Lung (tissue), 12 donors: ENCODE results near the gene CCDC92B. TPM values are rescaled to one million over a fixed set of nuclear protein-coding genes. Genes with fewer than 3 reads are reported as not detected.

Experiments used
- ATAC-seq: fragments of 200-7000 bp; cut with Tn5 transposase; one replicate; pipeline ENCODE4 v1.9.1; 2020; ENCODE audit warnings: moderate number of reproducible peaks; ENCODE audit not compliant: insufficient read depth, low FRiP score
- DNase-seq, 3 donors: peaks; one replicate each; pipeline ENCODE4 v3.0.0-alpha.2; 2013 to 2017
- H3K27ac ChIP-seq, 2 donors: one replicate each; pipeline ENCODE4 v1.5.1; 2013; ENCODE audit warnings: mild to moderate bottlenecking in 2 of 2, moderate library complexity in 2 of 2, control low read depth in 1 of 2, inconsistent platforms in 1 of 2, low read depth in 1 of 2, low read length in 1 of 2
- H3K27me3 ChIP-seq, 3 donors: one replicate each; pipeline ENCODE4 v1.5.1; 2013; ENCODE audit warnings: low read length in 2 of 3; ENCODE audit not compliant: control insufficient read depth in 3 of 3, insufficient read depth in 3 of 3
- H3K36me3 ChIP-seq, 4 donors: one replicate each; pipeline ENCODE4 v1.5.1; 2013; ENCODE audit warnings: low read length in 4 of 4, mild to moderate bottlenecking in 1 of 4, moderate library complexity in 1 of 4; ENCODE audit not compliant: control insufficient read depth in 4 of 4, insufficient read depth in 4 of 4
- H3K4me1 ChIP-seq, 5 donors: one replicate each; pipeline ENCODE4 v1.5.1; 2013; ENCODE audit warnings: low read length in 5 of 5, mild to moderate bottlenecking in 2 of 5, moderate library complexity in 1 of 5; ENCODE audit not compliant: control insufficient read depth in 5 of 5, insufficient read depth in 5 of 5
- H3K4me3 ChIP-seq: one replicate; pipeline ENCODE4 v1.5.1; 2013; ENCODE audit warnings: mild to moderate bottlenecking, control low read depth, moderate library complexity
- H3K9ac ChIP-seq, 2 donors: one replicate each; pipeline ENCODE4 v1.5.1; 2013; ENCODE audit warnings: low read length in 2 of 2, control low read depth in 1 of 2; ENCODE audit not compliant: insufficient read depth in 1 of 2
- H3K9me3 ChIP-seq, 4 donors: one replicate each; pipeline ENCODE4 v1.5.1; 2013; ENCODE audit warnings: low read length in 3 of 4, mild to moderate bottlenecking in 1 of 4, moderate library complexity in 1 of 4; ENCODE audit not compliant: control insufficient read depth in 4 of 4, insufficient read depth in 3 of 4
- WGBS, 2 donors: extraction: QIAGEN DNeasy Blood & Tissue Kit; methylation state at CpG; one replicate each; pipeline ENCODE4 v1.1.7; 2013; 5-methylcytosine and 5-hydroxymethylcytosine counted together
- polyA plus RNA-seq, 2 donors: library from polyadenylated mRNA; stranded (reverse); fragments of 200-250 nt; gene quantifications; one replicate each; pipeline ENCODE4 v1.2.1, GENCODE V29; 2013
- total RNA-seq, 2 donors: library from RNA; depleted of rRNA in 1 of 2; stranded (reverse); fragments of >200 nt in 1 of 2; gene quantifications; one replicate each; pipeline ENCODE4 v1.2.1, GENCODE V29; 2014 to 2021
- TF ChIP-seq, protein P1 (sequence below): IDR thresholded peaks from 2 replicates; pipeline ENCODE4 v1.5.1; 2012; ENCODE audit warnings: mild to moderate bottlenecking; ENCODE audit errors: control extremely low read depth, extremely low read depth
- donor health status: control.
- donor health status: control.
- donor health status: Bipolar disorder and iron deficiency.
- donor health status: healthy.
- donor health status: DM: yes; HTN: yes; CAD: no.

The CCDC92B gene
- total and polyA plus RNA-seq, 4 donors = 0.03 to 0.89 (median 0.08) TPM

DNA sequence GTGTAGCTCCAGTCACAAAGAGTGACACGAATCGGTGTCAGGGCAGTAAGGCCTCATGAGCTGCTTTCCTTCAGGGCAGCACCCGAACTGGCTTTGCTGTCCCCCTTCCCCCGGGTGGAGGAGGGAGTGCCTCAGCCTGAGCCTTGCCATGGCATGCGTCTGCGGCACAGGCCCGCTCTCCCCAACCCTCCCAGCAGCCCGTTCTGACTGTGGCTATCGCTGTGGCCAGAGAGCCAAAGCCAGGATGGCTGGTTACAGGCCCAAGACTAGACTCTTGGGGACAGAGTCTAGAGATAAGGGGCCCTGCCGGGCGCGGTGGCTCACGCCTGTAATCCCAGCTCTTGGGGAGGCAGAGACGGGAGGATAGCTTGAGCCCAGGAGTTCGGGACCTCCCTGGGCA, 63.8 kb downstream of the CCDC92B start:
- no peak overlapping the region for H3K9ac ChIP-seq
- H3K27me3 ChIP-seq = no peaks in the 10 kb centered on the region
- H3K9me3 ChIP-seq = peaks cover 0 to 2% (median 0%) of the 10 kb centered on the region in 4 donors
- TF ChIP-seq, protein P1, sequence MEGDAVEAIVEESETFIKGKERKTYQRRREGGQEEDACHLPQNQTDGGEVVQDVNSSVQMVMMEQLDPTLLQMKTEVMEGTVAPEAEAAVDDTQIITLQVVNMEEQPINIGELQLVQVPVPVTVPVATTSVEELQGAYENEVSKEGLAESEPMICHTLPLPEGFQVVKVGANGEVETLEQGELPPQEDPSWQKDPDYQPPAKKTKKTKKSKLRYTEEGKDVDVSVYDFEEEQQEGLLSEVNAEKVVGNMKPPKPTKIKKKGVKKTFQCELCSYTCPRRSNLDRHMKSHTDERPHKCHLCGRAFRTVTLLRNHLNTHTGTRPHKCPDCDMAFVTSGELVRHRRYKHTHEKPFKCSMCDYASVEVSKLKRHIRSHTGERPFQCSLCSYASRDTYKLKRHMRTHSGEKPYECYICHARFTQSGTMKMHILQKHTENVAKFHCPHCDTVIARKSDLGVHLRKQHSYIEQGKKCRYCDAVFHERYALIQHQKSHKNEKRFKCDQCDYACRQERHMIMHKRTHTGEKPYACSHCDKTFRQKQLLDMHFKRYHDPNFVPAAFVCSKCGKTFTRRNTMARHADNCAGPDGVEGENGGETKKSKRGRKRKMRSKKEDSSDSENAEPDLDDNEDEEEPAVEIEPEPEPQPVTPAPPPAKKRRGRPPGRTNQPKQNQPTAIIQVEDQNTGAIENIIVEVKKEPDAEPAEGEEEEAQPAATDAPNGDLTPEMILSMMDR = no peak
- 90 to 91% methylated on average over 15 of the region's 15 CpGs for whole genome bisulfite sequencing, 2 donors
- no peak overlapping the region for H3K27ac ChIP-seq
- H3K4me3 ChIP-seq = no peak overlapping the region
- peaks cover 10 to 29% (median 21%) of the 10 kb centered on the region in 4 donors for H3K36me3 ChIP-seq
- no peak for ATAC-seq
- no peak for DNase-seq
- peaks cover 0 to 11% (median 8%) of the 10 kb centered on the region in 5 donors for H3K4me1 ChIP-seq

DNA sequence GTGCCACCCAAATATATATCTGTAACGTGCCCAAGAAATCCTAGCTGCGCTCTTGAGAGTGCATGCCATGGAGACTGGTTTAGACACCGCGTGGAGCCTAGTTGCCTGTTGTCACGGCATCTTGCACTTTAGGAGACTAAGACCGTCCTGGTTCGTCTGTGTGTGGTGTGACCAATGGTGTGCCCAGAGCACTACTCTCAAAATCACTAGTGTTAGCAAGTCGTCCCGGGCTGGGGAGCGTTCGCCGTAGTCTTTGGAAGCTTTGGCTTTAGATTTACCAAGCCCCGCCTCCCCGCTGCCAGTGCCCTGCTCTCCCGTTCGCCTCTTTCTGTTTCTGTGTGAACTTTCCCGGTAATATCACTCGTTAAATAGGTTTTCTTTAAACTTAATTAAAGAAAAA, 64.9 kb downstream of the CCDC92B start:
- no peaks in the 10 kb centered on the region for H3K27me3 ChIP-seq
- 93 to 94% methylated on average over 18 of the region's 18 CpGs for WGBS, 2 donors
- H3K36me3 ChIP-seq = peaks cover 20 to 38% (median 21%) of the 10 kb centered on the region in 4 donors
- no peak overlapping the region for H3K4me3 ChIP-seq
- no peak overlapping the region for H3K9ac ChIP-seq
- peaks cover 0 to 2% (median 0%) of the 10 kb centered on the region in 4 donors for H3K9me3 ChIP-seq
- ATAC-seq (no peak), DNase-seq (no peak)
- TF ChIP-seq, protein P1 = no peak
- H3K4me1 ChIP-seq = peaks cover 0 to 10% (median 8%) of the 10 kb centered on the region in 5 donors
- no peak overlapping the region for H3K27ac ChIP-seq

DNA sequence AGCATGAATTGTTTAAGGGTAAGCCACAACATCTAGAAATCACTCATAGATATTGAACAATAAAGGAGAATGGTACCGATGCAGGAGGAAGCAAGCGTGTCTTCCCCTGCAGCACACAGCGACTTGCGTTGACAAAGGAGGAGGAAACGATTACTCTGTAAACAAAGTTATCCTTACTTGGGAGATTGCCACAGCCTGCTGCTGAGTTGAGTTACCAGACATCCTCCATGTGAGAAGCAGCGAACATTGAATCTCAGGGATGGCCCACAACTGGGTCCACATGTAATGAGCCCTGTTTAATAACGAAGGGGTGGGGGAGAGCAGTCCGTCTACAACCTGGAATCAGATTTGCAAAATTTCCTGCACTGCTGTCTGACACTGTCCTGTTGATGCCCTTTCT, 65.5 kb downstream of the CCDC92B start:
- H3K36me3 ChIP-seq = peaks cover 20 to 41% (median 24%) of the 10 kb centered on the region in 4 donors
- no peak overlapping the region for H3K27ac ChIP-seq

More for the DNA sequence above, 65.5 kb downstream of the CCDC92B start:
- TF ChIP-seq, protein P1 = no peak
- H3K4me1 ChIP-seq = peaks cover 0 to 8% (median 4%) of the 10 kb centered on the region in 5 donors
- 46 to 65% methylated on average over 8 of the region's 8 CpGs for WGBS, 2 donors
- H3K9me3 ChIP-seq = peaks cover 0 to 2% (median 0%) of the 10 kb centered on the region in 4 donors
- DNase-seq = peak; percentile 33 to 84 (median 68)
- H3K9ac ChIP-seq = no peak overlapping the region
- ATAC-seq = no peak
- no peak overlapping the region for H3K4me3 ChIP-seq
- no peaks in the 10 kb centered on the region for H3K27me3 ChIP-seq
